HAP-1 (cell line): Measurements from ENCODE around the gene SASH1.

Experiments
- DNase-seq, 2 experiments: peaks; one replicate each; pipeline ENCODE4 v3.0.0-alpha.2; 2016 to 2020; ENCODE audit warnings: low spot score in 2 of 2
- H3K27me3 ChIP-seq: fragments of 250-450 bp; sonication (Bioruptor Pico); 2 replicates; pipeline ENCODE4 v1.5.1; 2020; ENCODE audit warnings: low read depth, mild to moderate bottlenecking, moderate library complexity
- H3K36me3 ChIP-seq: fragments of 250-450 bp; sonication (Bioruptor Pico); replicated peaks from 2 replicates; pipeline ENCODE4 v1.5.1; 2020; ENCODE audit warnings: mild to moderate bottlenecking
- H3K4me1 ChIP-seq: fragments of 250-450 bp; sonication (Bioruptor Pico); 2 replicates; pipeline ENCODE4 v1.5.1; 2020; ENCODE audit warnings: mild to moderate bottlenecking
- H3K4me3 ChIP-seq: fragments of 250-450 bp; sonication (Bioruptor Pico); 2 replicates; pipeline ENCODE4 v1.5.1; 2020; ENCODE audit warnings: mild to moderate bottlenecking, moderate library complexity
- H3K9me3 ChIP-seq: fragments of 250-450 bp; sonication (Bioruptor Pico); 2 replicates; pipeline ENCODE4 v1.5.1; 2020; ENCODE audit warnings: mild to moderate bottlenecking, moderate library complexity
- in situ Hi-C: fragments of 300-500 bp; cut with MboI; formaldehyde crosslinking; loops from 3 replicates; pipeline ENCODE4 v1.14.3; 2020; ENCODE audit warnings: low sequenced_read_pairs, inconsistent platforms, mixed read lengths

The SASH1 gene

DNA sequence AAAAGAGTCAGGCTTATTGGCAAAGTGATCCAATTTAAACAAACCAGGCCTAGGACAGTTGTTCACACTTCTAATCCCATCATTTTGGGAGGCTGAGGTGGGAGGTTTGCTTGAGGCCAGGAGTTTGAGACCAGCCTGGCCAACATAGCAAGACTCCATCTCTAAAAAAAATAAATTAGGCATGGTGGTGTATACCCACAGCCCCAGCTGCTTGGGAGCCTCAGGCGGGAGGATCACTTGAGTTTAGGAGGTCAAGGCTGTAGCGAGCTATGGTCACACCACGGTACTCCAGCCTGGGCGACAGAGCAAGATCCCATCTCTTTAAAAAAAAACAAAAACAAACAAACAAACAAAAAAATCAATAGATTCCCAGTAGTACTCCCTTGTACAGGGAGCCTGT lies 86.8 kb downstream of the SASH1 start:
- Histone ChIP-seq H3K9me3 (no peaks in the 10 kb centered on the region), H3K4me3 (no peak overlapping the region), H3K36me3 (no peaks in the 10 kb centered on the region), H3K27me3 (no peaks in the 10 kb centered on the region), H3K4me1 (no peaks in the 10 kb centered on the region)
- in situ Hi-C loops: no loop called here
- DNase-seq: no peak

GRCh38 chr6:148430897-148431296 lies 88.3 kb downstream of the SASH1 start:
- Histone ChIP-seq H3K4me1 (no peaks in the 10 kb centered on the region), H3K36me3 (no peaks in the 10 kb centered on the region), H3K4me3 (no peak overlapping the region), H3K27me3 (no peaks in the 10 kb centered on the region), H3K9me3 (no peaks in the 10 kb centered on the region)
- in situ Hi-C loops: no loop called here
- no peak for DNase-seq

DNA sequence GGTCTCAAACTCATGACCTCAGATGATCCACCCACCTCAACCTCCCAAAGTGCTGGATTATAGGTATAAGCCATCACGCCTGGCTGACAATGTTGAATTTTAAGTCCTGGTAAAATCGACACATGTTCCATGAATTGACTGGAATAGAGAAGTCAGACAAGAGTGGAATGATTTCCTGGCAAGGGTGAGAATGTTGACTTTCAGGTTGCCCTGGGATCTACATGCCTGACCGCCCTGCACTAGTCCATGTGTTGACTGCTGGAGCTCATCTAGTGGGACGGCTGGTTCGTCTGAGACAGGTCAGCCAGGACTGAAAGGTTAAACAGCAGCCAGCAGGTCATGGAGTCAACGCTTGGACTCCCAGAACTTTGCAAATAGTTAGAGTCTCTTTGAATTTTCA lies 88.8 kb downstream of the SASH1 start:
- in situ Hi-C loops: no loop called here
- Histone ChIP-seq H3K36me3 (no peaks in the 10 kb centered on the region), H3K9me3 (no peaks in the 10 kb centered on the region), H3K4me1 (no peaks in the 10 kb centered on the region), H3K4me3 (no peak overlapping the region), H3K27me3 (no peaks in the 10 kb centered on the region)
- DNase-seq: no peak

DNA sequence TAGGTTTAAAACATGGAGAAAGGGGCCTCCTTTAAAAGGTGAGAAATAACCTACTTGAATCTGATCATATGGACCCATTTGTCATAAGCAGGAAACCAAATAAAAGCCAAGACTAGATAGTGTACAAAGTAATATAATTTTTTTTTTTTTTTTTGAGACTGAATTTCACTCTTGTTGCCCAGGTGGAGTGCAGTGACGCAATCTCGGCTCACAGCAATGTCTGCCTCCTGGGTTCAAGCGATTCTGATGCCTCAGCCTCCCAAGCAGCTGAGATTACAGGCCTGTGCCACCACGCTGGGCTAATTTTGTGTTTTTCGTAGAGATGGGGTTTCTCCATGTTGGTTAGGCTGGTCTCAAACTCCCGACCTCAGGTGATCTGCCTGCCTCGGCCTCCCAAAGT lies 89.2 kb downstream of the SASH1 start:
- no peaks in the 10 kb centered on the region for H3K27me3 ChIP-seq
- H3K4me3 ChIP-seq: no peak overlapping the region
- H3K4me1 ChIP-seq: no peaks in the 10 kb centered on the region
- no peaks in the 10 kb centered on the region for H3K36me3 ChIP-seq
- H3K9me3 ChIP-seq: no peaks in the 10 kb centered on the region
- no peak for DNase-seq
- in situ Hi-C loops: no loop called here

- Histone ChIP-seq H3K27me3 (no peaks in the 10 kb centered on the region), H3K9me3 (no peaks in the 10 kb centered on the region), H3K4me1 (no peaks in the 10 kb centered on the region), H3K36me3 (no peaks in the 10 kb centered on the region), H3K4me3 (no peak overlapping the region)
- in situ Hi-C loops: no loop called here
- no peak for DNase-seq
Measured at GRCh38 chr6:148432462-148433195, 90.0 kb downstream of the SASH1 start.

GRCh38 chr6:148435386-148435785 lies 92.7 kb downstream of the SASH1 start:
- no peaks in the 10 kb centered on the region for H3K27me3 ChIP-seq
- no peak for DNase-seq
- no peaks in the 10 kb centered on the region for H3K9me3 ChIP-seq
- no peaks in the 10 kb centered on the region for H3K36me3 ChIP-seq
- no peak overlapping the region for H3K4me3 ChIP-seq
- H3K4me1 ChIP-seq: no peaks in the 10 kb centered on the region
- in situ Hi-C loops: no loop called here

DNA sequence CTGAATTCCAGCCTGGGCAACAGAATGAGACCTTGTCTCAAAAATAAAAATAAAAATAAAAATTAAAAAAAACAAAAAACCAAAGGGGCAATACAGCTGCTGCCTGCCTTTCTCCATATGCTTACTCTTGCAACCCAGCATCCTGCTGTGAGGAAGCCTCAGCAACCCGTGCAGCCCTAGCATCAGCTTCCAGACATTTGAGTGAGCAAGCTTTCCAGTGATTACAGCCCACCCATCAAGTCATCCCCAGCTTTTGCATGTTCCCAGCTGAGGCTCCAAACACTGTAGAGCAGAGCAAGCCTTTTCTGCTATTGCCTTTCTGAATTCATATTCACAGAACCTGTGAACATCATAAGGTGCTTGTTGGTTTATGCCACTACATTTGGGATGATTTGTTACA lies 93.8 kb downstream of the SASH1 start:
- no peak for DNase-seq
- Histone ChIP-seq H3K9me3 (no peaks in the 10 kb centered on the region), H3K4me3 (no peak overlapping the region), H3K4me1 (no peaks in the 10 kb centered on the region), H3K27me3 (no peaks in the 10 kb centered on the region), H3K36me3 (no peaks in the 10 kb centered on the region)
- in situ Hi-C loops: no loop called here

DNA sequence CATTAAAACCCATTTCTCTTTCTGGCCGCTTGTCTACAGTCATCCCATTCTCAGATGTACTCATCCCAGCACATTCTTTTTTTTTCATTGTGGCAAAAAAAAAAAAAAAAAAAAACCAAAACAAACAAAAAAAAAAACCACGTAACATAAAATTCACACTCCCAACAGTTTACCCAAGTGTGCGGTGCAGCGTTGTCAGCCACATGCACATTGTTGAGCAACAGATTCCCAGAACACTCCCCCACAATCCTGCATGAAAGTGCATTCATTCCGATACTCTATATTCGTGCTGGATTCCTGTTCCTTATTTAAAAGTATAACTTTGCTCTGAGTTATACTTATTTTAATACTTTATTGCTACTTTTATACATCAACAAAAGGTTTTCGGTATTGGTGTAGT lies 96.0 kb downstream of the SASH1 start:
- no peaks in the 10 kb centered on the region for H3K9me3 ChIP-seq
- in situ Hi-C loops: no loop called here
- H3K4me3 ChIP-seq: no peak overlapping the region
- H3K27me3 ChIP-seq: no peaks in the 10 kb centered on the region
- no peak for DNase-seq
- H3K4me1 ChIP-seq: no peaks in the 10 kb centered on the region
- H3K36me3 ChIP-seq: no peaks in the 10 kb centered on the region

- H3K4me3 ChIP-seq: no peak overlapping the region
- no peaks in the 10 kb centered on the region for H3K4me1 ChIP-seq
- no peaks in the 10 kb centered on the region for H3K27me3 ChIP-seq
- H3K9me3 ChIP-seq: no peaks in the 10 kb centered on the region
- DNase-seq: no peak
- in situ Hi-C loops: no loop called here
- H3K36me3 ChIP-seq: no peaks in the 10 kb centered on the region
Measured at GRCh38 chr6:148440016-148440415, 97.4 kb downstream of the SASH1 start.

DNA sequence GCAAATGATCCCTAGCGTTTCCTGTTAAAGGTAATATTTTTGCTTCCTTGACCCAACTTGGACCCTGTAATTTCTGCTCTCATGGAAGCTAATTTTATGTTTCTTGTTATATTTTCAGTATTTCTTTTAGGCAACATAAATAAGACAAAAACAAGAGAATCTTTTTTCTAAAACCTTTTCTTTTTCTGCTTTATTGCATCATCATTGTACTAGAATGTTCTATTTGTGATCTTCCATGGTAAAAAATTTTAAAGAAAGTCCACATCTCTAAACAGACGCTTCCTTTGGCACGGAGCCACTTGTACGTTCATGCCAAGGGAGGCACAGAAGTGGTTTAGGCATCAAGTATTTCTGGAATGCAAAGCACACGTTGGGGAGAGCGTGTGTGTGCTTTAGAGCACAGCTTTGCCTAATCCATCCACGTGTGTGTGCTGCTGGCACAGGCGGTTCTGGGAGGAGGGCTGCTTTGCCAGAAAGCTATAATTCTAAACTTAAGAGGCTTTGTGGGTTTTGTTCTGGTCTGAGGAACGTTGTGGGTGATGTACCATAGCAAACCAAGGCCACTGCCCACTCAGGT lies 98.3 kb downstream of the SASH1 start:
- Histone ChIP-seq H3K27me3 (no peaks in the 10 kb centered on the region), H3K36me3 (no peaks in the 10 kb centered on the region), H3K4me1 (no peaks in the 10 kb centered on the region), H3K4me3 (no peak overlapping the region), H3K9me3 (no peaks in the 10 kb centered on the region)
- in situ Hi-C loops: no loop called here
- DNase-seq: peak in 1 of 2 experiments; percentile 14

DNA sequence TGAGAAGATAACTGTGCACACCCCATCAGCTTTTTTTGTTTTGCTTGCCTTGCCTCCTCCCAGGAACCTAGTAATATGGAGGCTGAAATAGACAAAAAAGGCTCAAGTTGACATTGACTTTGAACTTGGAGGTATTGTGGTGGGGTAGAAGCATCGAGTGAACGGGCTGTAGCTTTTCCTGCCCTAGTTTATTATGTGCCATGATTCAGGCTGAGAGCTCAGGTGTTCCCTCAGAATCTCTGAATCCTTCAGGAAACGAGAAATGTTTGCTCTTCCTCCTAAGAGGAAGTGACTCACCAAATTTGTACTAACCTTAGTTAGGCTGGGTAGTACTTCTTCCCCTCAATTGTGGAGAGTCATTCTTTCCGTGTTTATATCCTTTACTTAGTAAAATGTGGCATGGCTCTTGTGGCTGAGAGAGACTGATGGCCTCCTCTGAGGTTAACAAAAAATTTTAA lies 98.8 kb downstream of the SASH1 start:
- H3K9me3 ChIP-seq: no peaks in the 10 kb centered on the region
- DNase-seq: no peak
- H3K36me3 ChIP-seq: no peaks in the 10 kb centered on the region
- no peaks in the 10 kb centered on the region for H3K4me1 ChIP-seq
- in situ Hi-C loops: no loop called here
- no peaks in the 10 kb centered on the region for H3K27me3 ChIP-seq
- H3K4me3 ChIP-seq: no peak overlapping the region

- Histone ChIP-seq H3K36me3 (no peaks in the 10 kb centered on the region), H3K4me3 (no peak overlapping the region), H3K27me3 (no peaks in the 10 kb centered on the region), H3K9me3 (no peaks in the 10 kb centered on the region), H3K4me1 (no peaks in the 10 kb centered on the region)
- in situ Hi-C loops: no loop called here
- no peak for DNase-seq
Measured at GRCh38 chr6:148443798-148444560, 101.3 kb downstream of the SASH1 start.

- Histone ChIP-seq H3K36me3 (no peaks in the 10 kb centered on the region), H3K4me1 (no peaks in the 10 kb centered on the region), H3K4me3 (no peak overlapping the region), H3K9me3 (no peaks in the 10 kb centered on the region), H3K27me3 (no peaks in the 10 kb centered on the region)
- in situ Hi-C loops: no loop called here
- no peak for DNase-seq
Measured at GRCh38 chr6:148445116-148445515, 102.5 kb downstream of the SASH1 start.

DNA sequence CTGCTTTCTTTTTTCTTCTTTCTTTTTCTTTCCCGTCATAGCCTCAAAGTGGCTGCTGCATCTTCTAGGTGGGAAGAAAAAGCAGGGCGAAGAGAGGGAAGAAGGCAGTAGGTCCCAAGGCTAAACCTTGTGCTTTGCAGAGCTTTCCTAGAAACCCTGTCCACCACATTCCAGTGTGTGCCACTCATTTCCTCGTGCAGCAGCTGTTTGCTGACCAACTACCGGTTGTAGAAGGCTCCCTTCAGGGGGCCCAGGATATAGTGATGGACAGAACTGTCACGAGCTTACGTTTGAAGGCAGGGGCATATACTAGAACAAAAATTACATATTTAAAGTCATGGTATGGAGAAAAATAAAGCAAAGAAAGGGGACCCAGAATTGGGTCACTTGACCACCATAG lies 103.0 kb downstream of the SASH1 start:
- in situ Hi-C loops: no loop called here
- H3K27me3 ChIP-seq: no peaks in the 10 kb centered on the region
- DNase-seq: no peak
- no peak overlapping the region for H3K4me3 ChIP-seq
- H3K4me1 ChIP-seq: no peaks in the 10 kb centered on the region
- no peaks in the 10 kb centered on the region for H3K9me3 ChIP-seq
- no peaks in the 10 kb centered on the region for H3K36me3 ChIP-seq
